Posterior cingulate gyrus (tissue), 11 donors: ENCODE measurements around the gene GLRX3.

Experiments used
- DNase-seq, 10 donors: peaks; one replicate each; pipeline versions ENCODE4 v3.0.0 to v3.0.0-alpha.2; 2020 to 2021; ENCODE audit warnings: mixed read lengths in 3 of 10
- intact Hi-C: fragments of 100-400 bp; cut with DNase I; formaldehyde crosslinking; loops from one replicate; pipeline ENCODE4 v1.15.1; 2023

GLRX3 gene

GRCh38 chr10:130135676-130136225, 440 bp upstream of the GLRX3 start:
- intact Hi-C loops: loop anchor here (1.0 kb wide), 1 partner anchor 24 kb away; no protein-coding TSS in a partner anchor
- peak in 1 of 10 donors; percentile 89 for DNase-seq

GRCh38 chr10:130137090-130137448, 878 bp downstream of the GLRX3 start:
- intact Hi-C loops: no loop called here
- no peak for DNase-seq

GRCh38 chr10:130137659-130138478, 1.7 kb downstream of the GLRX3 start:
- no peak for DNase-seq
- intact Hi-C loops: no loop called here

- no peak for DNase-seq
- intact Hi-C loops: no loop called here
Observed at GRCh38 chr10:130138479-130138866, 2.3 kb downstream of the GLRX3 start.

- intact Hi-C loops: no loop called here
- no peak for DNase-seq
Observed at GRCh38 chr10:130140425-130140824, 4.2 kb downstream of the GLRX3 start.

GRCh38 chr10:130141038-130141437, 4.8 kb downstream of the GLRX3 start:
- no peak for DNase-seq
- intact Hi-C loops: no loop called here

- DNase-seq: no peak
- intact Hi-C loops: no loop called here
Observed at GRCh38 chr10:130141460-130141859, 5.3 kb downstream of the GLRX3 start.

DNA sequence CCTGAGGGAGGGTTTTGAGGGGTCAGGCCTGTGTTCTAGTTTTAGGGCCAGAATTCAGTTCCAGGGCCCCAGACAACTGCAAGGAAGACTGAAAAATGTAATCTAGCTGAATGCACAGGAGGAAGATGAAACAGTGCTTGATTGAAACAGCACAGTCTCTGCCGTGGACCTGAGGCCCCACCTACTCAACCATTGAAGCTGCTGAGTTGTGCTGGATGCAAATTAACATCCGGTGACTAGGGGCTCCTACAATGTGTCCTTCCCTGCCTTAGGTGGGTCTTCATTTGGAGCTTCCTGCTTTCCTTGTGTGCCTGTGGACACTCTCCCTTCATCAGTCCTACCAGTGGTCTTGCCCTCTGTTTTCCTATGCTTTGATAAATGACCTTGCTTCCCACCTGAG, 5.7 kb downstream of the GLRX3 start:
- intact Hi-C loops: no loop called here
- DNase-seq: no peak

DNA sequence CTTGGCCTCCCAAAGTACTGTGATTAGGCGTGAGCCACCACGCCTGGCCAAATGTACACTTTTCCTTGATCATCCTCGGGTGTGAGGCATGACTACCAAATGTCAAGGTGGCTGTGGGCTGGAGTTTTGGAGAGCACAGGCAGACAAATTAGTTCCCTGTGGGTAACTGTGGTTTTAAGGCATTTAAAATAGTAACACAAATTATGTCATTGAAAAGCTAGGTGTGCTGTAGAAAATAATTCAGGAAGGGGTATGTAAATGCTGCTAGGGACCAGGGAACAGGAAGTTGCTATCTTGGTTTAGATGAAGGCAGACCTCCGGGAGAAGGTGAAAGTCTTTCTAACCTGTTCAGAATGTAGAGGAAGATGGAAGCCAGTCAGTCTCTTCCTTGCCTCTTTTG, 9.9 kb downstream of the GLRX3 start:
- intact Hi-C loops: no loop called here
- no peak for DNase-seq

GRCh38 chr10:130159192-130159794, 23.1 kb downstream of the GLRX3 start:
- no peak for DNase-seq
- intact Hi-C loops: no loop called here

DNA sequence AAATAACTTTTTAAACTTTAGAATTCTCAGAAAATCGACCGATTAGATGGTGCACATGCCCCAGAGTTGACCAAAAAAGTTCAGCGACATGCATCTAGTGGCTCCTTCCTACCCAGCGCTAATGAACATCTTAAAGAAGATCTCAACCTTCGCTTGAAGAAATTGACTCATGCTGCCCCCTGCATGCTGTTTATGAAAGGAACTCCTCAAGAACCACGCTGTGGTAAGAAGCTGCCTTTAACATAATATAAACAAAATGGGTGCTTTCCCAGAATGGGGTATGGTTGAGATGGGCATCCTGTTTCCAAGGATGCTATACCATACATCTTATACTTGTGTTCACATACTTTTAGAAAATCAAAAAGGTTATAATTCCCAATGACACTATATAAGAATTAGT, 24.6 kb downstream of the GLRX3 start:
- DNase-seq: no peak
- intact Hi-C loops: no loop called here

DNA sequence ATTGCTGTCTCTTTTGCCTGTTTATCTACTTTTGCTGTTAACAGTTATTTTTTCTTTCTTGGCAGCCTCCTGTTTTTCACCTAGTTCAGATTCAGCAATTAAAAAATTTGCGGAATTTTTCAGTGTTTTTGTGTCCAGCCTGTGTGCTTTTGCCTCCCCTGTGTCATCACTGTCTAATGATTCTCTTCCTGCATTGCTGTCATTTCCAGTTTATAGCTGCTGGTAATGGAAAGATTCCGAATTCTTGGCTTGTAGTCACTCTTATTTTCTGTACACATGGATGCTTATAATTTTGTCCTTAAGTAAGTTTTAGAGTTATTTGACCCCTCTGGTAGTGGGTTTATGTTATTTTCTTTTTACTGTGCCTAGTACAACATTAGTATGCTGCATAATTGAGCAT, 25.1 kb downstream of the GLRX3 start:
- DNase-seq: no peak
- intact Hi-C loops: no loop called here

DNA sequence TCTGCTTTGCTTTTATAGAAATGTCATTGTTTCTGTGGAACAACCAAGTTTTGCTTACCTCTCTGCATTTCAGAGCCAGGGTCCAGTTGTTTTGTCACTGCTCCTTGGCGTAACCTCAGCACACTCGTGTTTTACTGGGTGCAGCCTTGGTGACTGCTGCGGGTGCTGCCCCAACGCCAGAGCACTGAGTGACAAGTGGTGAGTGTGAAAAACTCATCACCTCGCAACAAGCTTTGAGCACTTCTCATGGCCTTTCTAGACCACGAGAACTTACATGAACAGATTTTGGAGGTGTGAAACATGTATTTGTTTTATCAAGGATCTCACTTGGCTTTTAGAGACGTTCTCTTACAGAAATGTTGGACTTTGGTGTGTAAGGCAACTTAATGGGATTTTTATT, 31.0 kb downstream of the GLRX3 start:
- intact Hi-C loops: no loop called here
- DNase-seq: no peak

- intact Hi-C loops: no loop called here
Observed at GRCh38 chr10:130167707-130168106, 31.5 kb downstream of the GLRX3 start.

GRCh38 chr10:130169136-130169859, 33.1 kb downstream of the GLRX3 start:
- intact Hi-C loops: no loop called here
- no peak for DNase-seq

More at GRCh38 chr10:130167707-130168106, 31.5 kb downstream of the GLRX3 start:
- DNase-seq: no peak

- DNase-seq: no peak
- intact Hi-C loops: no loop called here
Observed at GRCh38 chr10:130171196-130171595, 35.0 kb downstream of the GLRX3 start.

DNA sequence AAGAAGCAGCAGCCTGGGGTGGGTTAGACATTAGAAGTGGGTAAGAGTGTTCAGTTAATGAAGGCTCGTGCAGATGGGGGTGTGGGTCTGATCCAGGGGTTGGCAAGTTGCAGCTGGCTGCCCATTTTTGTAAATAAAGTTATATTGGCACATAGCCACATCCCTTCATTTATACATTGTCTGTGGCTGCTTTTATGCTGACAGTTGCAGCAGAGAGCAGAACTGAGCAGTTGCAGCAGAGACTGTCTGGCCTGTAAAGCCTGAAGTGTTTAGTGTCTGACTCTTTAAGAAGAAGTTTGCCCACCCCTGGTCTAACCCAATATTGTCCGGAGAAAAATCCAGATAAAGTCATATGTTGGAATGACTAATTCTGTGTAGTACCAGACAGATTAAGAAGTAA, 38.1 kb downstream of the GLRX3 start:
- intact Hi-C loops: no loop called here
- no peak for DNase-seq

- intact Hi-C loops: loop anchor here (5.0 kb wide), 1 partner anchor 63 kb away; the partner anchor contains the start of gene C10orf143
- no peak for DNase-seq
Observed at GRCh38 chr10:130175074-130175473, 38.9 kb downstream of the GLRX3 start.

DNA sequence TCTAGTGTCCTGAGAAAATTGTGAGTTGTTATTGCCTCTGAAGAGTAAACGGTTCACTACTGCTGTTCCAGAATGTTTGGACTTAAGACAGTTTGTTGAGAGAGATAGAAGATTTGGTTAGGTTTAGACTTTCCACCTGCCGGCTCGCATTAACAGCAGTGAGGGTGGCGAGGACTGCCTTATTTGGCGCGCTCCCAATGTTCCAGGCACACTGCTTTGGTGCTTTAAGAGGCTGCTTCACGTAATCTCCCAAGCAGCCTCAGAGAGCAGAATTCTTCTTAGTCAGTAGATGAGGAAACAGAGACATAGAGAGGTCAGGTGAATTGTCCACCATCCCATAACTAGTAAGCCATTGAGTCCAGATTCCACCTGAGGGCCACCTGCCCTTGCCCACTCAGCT, 41.1 kb downstream of the GLRX3 start:
- intact Hi-C loops: loop anchor here (5.0 kb wide), 1 partner anchor 65 kb away; the partner anchor contains the start of gene C10orf143
- DNase-seq: peak in 3 of 10 donors; percentile 46 to 54 (median 52)

DNA sequence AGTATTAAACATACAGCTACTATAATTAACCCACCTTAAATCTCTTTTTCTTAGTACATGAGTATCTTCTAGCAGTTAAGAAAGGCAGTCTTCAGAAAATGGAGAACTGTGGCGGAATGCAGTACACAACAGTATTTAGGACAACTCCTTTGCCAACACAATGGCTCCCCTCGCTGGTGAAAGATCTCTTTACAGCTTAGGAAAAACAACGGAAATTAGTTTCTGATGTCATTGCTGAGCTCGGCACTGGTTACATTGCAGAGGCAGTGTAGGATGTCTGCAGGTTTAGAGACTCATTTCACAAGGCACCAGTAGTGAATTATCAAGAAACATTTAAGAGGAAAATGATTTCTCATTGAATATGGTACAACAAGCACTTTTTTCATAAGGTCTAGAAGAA, 43.4 kb downstream of the GLRX3 start:
- DNase-seq: peak in 4 of 10 donors; percentile 36 to 57 (median 46)
- intact Hi-C loops: loop anchor here (5.0 kb wide), 1 partner anchor 67 kb away; the partner anchor contains the start of gene C10orf143

DNA sequence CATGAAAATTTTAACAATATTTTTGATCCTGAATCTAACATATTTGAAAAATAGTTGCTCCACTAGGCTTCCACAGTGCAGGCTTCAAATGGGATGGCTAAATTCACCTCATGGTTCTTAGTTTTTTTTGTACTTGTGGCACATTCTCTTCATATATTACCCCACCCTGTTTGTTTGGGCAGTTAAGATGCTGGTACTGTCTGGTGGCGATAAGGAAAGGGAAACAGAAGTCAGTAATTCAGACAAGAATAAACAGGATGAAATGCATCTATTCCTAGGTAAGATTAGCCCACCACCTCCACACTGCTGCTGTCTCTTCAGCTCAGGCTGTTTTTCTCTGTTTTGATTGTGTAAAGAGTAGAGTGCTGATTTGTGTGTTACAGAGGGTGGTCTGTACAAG, 44.2 kb downstream of the GLRX3 start:
- DNase-seq: no peak
- intact Hi-C loops: no loop called here
